ENCODE data around the gene SLC22A1. TPM values are rescaled to one million over a fixed set of nuclear protein-coding genes. Genes with fewer than 3 reads are reported as not detected.

Gene SLC22A1
- total RNA-seq, 2 experiments from 2014 or later, result 0.14 to 0.89 TPM

DNA sequence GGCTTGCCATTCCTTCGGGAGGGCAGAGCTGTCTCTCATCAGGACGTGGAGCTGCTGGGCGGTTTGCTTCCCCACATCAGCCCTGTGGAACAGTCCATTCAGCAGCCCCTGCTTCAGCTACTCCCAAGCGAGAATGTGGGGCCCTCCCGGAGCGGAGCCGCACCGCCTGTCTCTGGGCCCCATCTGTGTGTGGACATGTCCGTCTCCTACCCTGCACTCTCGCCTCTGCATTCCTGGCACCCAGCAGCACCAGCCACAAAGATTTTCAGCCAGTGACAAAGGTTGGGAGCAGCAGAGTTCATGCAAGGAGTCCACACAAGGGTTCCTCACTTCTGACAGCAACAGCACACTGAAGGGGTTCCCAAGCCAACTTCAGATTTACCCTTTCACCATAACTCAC lies 29.0 kb upstream of the SLC22A1 start:
- DNase-seq, result no peak
- Mint-ChIP-seq H3K4me3 (no peak overlapping the region), H3K36me3 (ENCODE audit: low read depth) (peaks cover 88% of the 10 kb centered on the region), H3K27me3 (no peaks in the 10 kb centered on the region), H3K27ac (no peak overlapping the region), H3K4me1 (ENCODE audit: low read depth) (no peaks in the 10 kb centered on the region), H3K9me3 (no peaks in the 10 kb centered on the region)
- POLR2A ChIA-PET, result no interaction called here
- intact Hi-C loops (cut with DNase I, micrococcal nuclease), result no loop called here
- Histone ChIP-seq H3K4me3 (ENCODE audit: low read length) (no peak overlapping the region), H3K4me1 (ENCODE audit: insufficient read depth, low read length) (no peaks in the 10 kb centered on the region), H3K9me3 (ENCODE audit: control insufficient read depth in 1 of 2, insufficient read depth in 1 of 2, low read length in 2 of 2) (no peaks in the 10 kb centered on the region), H3K36me3 (ENCODE audit: insufficient read depth, low read length) (peaks cover 90% of the 10 kb centered on the region), H3K27ac (ENCODE audit: low read depth in 1 of 2, low read length in 2 of 2) (no peak overlapping the region), H3K27me3 (ENCODE audit: control insufficient read depth in 1 of 2, insufficient read depth in 2 of 2, low read length in 2 of 2) (no peaks in the 10 kb centered on the region)
- TF ChIP-seq, protein P1, sequence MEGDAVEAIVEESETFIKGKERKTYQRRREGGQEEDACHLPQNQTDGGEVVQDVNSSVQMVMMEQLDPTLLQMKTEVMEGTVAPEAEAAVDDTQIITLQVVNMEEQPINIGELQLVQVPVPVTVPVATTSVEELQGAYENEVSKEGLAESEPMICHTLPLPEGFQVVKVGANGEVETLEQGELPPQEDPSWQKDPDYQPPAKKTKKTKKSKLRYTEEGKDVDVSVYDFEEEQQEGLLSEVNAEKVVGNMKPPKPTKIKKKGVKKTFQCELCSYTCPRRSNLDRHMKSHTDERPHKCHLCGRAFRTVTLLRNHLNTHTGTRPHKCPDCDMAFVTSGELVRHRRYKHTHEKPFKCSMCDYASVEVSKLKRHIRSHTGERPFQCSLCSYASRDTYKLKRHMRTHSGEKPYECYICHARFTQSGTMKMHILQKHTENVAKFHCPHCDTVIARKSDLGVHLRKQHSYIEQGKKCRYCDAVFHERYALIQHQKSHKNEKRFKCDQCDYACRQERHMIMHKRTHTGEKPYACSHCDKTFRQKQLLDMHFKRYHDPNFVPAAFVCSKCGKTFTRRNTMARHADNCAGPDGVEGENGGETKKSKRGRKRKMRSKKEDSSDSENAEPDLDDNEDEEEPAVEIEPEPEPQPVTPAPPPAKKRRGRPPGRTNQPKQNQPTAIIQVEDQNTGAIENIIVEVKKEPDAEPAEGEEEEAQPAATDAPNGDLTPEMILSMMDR (IDR thresholded peaks at IDR 0.05), result no peak
- CTCF ChIA-PET, result no interaction called here
- no peak for ATAC-seq (ENCODE audit: poor library complexity)

GRCh38 chr6:160093061-160093460 lies 28.6 kb upstream of the SLC22A1 start:
- TF ChIP-seq, protein P1 (IDR thresholded peaks at IDR 0.05), result no peak
- CTCF ChIA-PET, result no interaction called here
- ATAC-seq (ENCODE audit: poor library complexity), result no peak

GRCh38 chr6:160093946-160094345 lies 27.7 kb upstream of the SLC22A1 start:
- intact Hi-C loops (cut with DNase I, micrococcal nuclease), result no loop called here
- peaks cover 88% of the 10 kb centered on the region for H3K36me3 Mint-ChIP-seq (ENCODE audit: low read depth)
- ATAC-seq (ENCODE audit: poor library complexity) (no peak), DNase-seq (no peak)
- Histone ChIP-seq H3K27me3 (ENCODE audit: control insufficient read depth in 1 of 2, insufficient read depth in 2 of 2, low read length in 2 of 2) (no peaks in the 10 kb centered on the region), H3K4me1 (ENCODE audit: insufficient read depth, low read length) (no peaks in the 10 kb centered on the region), H3K9me3 (ENCODE audit: control insufficient read depth in 1 of 2, insufficient read depth in 1 of 2, low read length in 2 of 2) (no peaks in the 10 kb centered on the region), H3K27ac (ENCODE audit: low read depth in 1 of 2, low read length in 2 of 2) (no peak overlapping the region), H3K4me3 (ENCODE audit: low read length) (no peak overlapping the region), H3K36me3 (ENCODE audit: insufficient read depth, low read length) (peaks cover 85% of the 10 kb centered on the region)
- no peaks in the 10 kb centered on the region for H3K27me3 Mint-ChIP-seq
- TF ChIP-seq, protein P1 (IDR thresholded peaks at IDR 0.05), result no peak
- CTCF ChIA-PET, result no interaction called here
- no peak overlapping the region for H3K4me3 Mint-ChIP-seq
- no peak overlapping the region for H3K27ac Mint-ChIP-seq
- POLR2A ChIA-PET, result no interaction called here
- no peaks in the 10 kb centered on the region for H3K9me3 Mint-ChIP-seq
- H3K4me1 Mint-ChIP-seq (ENCODE audit: low read depth), result peaks cover 4% of the 10 kb centered on the region

More at GRCh38 chr6:160093061-160093460, 28.6 kb upstream of the SLC22A1 start:
- H3K4me1 Mint-ChIP-seq (ENCODE audit: low read depth), result peaks cover 2% of the 10 kb centered on the region
- H3K27ac Mint-ChIP-seq, result no peak overlapping the region
- H3K36me3 Mint-ChIP-seq (ENCODE audit: low read depth), result peaks cover 88% of the 10 kb centered on the region
- Histone ChIP-seq H3K36me3 (ENCODE audit: insufficient read depth, low read length) (peaks cover 91% of the 10 kb centered on the region), H3K9me3 (ENCODE audit: control insufficient read depth in 1 of 2, insufficient read depth in 1 of 2, low read length in 2 of 2) (no peaks in the 10 kb centered on the region), H3K27me3 (ENCODE audit: control insufficient read depth in 1 of 2, insufficient read depth in 2 of 2, low read length in 2 of 2) (no peaks in the 10 kb centered on the region), H3K27ac (ENCODE audit: low read depth in 1 of 2, low read length in 2 of 2) (no peak overlapping the region), H3K4me1 (ENCODE audit: insufficient read depth, low read length) (no peaks in the 10 kb centered on the region), H3K4me3 (ENCODE audit: low read length) (no peak overlapping the region)
- POLR2A ChIA-PET, result no interaction called here
- intact Hi-C loops (cut with DNase I, micrococcal nuclease), result no loop called here
- no peaks in the 10 kb centered on the region for H3K27me3 Mint-ChIP-seq
- no peak for DNase-seq
- no peaks in the 10 kb centered on the region for H3K9me3 Mint-ChIP-seq
- H3K4me3 Mint-ChIP-seq, result no peak overlapping the region

Measured in CD4-positive, alpha-beta T cell (primary cell).